ENCODE data around the gene MYBPC1. TPM values are rescaled to one million over a fixed set of nuclear protein-coding genes. Genes with fewer than 3 reads are reported as not detected.
"Not testable (repeated sequence)": the region's sequence is repeated elsewhere in the genome, so short reads cannot be mapped to it uniquely, and the experiment has no call there.

Gene MYBPC1
- total RNA-seq, 2 donors from 2014 or later: not detected

- Mint-ChIP-seq H3K4me1 (ENCODE audit: low read depth in 2 of 2) (peaks cover 10 to 19% of the 10 kb centered on the region in 2 donors), H3K4me3 (no peak overlapping the region), H3K36me3 (no peaks in the 10 kb centered on the region), H3K27ac (no peak overlapping the region), H3K9me3 (no peaks in the 10 kb centered on the region), H3K27me3 (peaks cover 19 to 21% of the 10 kb centered on the region in 2 donors)
- no peak for ATAC-seq
- DNase-seq (ENCODE audit: low spot score): no peak
Measured at GRCh38 chr12:101675555-101675954, 80.8 kb downstream of the MYBPC1 start.

GRCh38 chr12:101676497-101676896 is 81.7 kb downstream of the MYBPC1 start:
- DNase-seq (ENCODE audit: low spot score); H3K36me3 Mint-ChIP-seq; H3K4me3 Mint-ChIP-seq; H3K9me3 Mint-ChIP-seq; H3K27ac Mint-ChIP-seq; ATAC-seq: not testable (repeated sequence)
- peaks cover 17 to 21% of the 10 kb centered on the region in 2 donors for H3K27me3 Mint-ChIP-seq
- peaks cover 4 to 12% of the 10 kb centered on the region in 2 donors for H3K4me1 Mint-ChIP-seq (ENCODE audit: low read depth in 2 of 2)

GRCh38 chr12:101678081-101678480 is 83.3 kb downstream of the MYBPC1 start:
- H3K4me1 Mint-ChIP-seq (ENCODE audit: low read depth in 2 of 2): peaks cover 0 to 4% of the 10 kb centered on the region in 2 donors
- H3K4me3 Mint-ChIP-seq: no peak overlapping the region
- H3K27me3 Mint-ChIP-seq: peaks cover 19 to 21% of the 10 kb centered on the region in 2 donors
- H3K9me3 Mint-ChIP-seq: no peaks in the 10 kb centered on the region
- DNase-seq (ENCODE audit: low spot score) (no peak), ATAC-seq (no peak)
- H3K36me3 Mint-ChIP-seq: no peaks in the 10 kb centered on the region
- H3K27ac Mint-ChIP-seq: no peak overlapping the region

- no peak for DNase-seq (ENCODE audit: low spot score)
- Mint-ChIP-seq H3K4me1 (ENCODE audit: low read depth in 2 of 2) (peaks cover 0 to 4% of the 10 kb centered on the region in 2 donors), H3K9me3 (no peaks in the 10 kb centered on the region), H3K4me3 (no peak overlapping the region), H3K36me3 (no peaks in the 10 kb centered on the region), H3K27ac (no peak overlapping the region), H3K27me3 (peaks cover 20 to 26% of the 10 kb centered on the region in 2 donors)
- ATAC-seq: no peak
Measured at GRCh38 chr12:101680240-101680639, 85.5 kb downstream of the MYBPC1 start.

- DNase-seq (ENCODE audit: low spot score): no peak
- H3K27ac Mint-ChIP-seq: no peak overlapping the region
- H3K4me3 Mint-ChIP-seq: no peak overlapping the region
- H3K27me3 Mint-ChIP-seq: peaks cover 20 to 26% of the 10 kb centered on the region in 2 donors
- H3K4me1 Mint-ChIP-seq (ENCODE audit: low read depth in 2 of 2): peaks cover 0 to 4% of the 10 kb centered on the region in 2 donors
- H3K36me3 Mint-ChIP-seq: no peaks in the 10 kb centered on the region
- ATAC-seq: no peak
- no peaks in the 10 kb centered on the region for H3K9me3 Mint-ChIP-seq
Measured at GRCh38 chr12:101680647-101681046, 85.9 kb downstream of the MYBPC1 start.

GRCh38 chr12:101681627-101682026 is 86.9 kb downstream of the MYBPC1 start:
- ATAC-seq; H3K4me1 Mint-ChIP-seq (ENCODE audit: low read depth in 2 of 2); H3K36me3 Mint-ChIP-seq; H3K27ac Mint-ChIP-seq; H3K9me3 Mint-ChIP-seq; H3K4me3 Mint-ChIP-seq; DNase-seq (ENCODE audit: low spot score): not testable (repeated sequence)
- peaks cover 20 to 26% of the 10 kb centered on the region in 2 donors for H3K27me3 Mint-ChIP-seq

- H3K9me3 Mint-ChIP-seq: no peaks in the 10 kb centered on the region
- no peak for ATAC-seq
- peaks cover 8 to 11% of the 10 kb centered on the region in 2 donors for H3K27me3 Mint-ChIP-seq
Measured at GRCh38 chr12:101685092-101685491, 90.3 kb downstream of the MYBPC1 start.

GRCh38 chr12:101686176-101686575 is 91.4 kb downstream of the MYBPC1 start:
- Mint-ChIP-seq H3K36me3 (no peaks in the 10 kb centered on the region), H3K27ac (no peak overlapping the region)
- ATAC-seq: no peak

More at GRCh38 chr12:101685092-101685491, 90.3 kb downstream of the MYBPC1 start:
- Mint-ChIP-seq H3K4me3 (no peak overlapping the region), H3K36me3 (no peaks in the 10 kb centered on the region), H3K27ac (no peak overlapping the region), H3K4me1 (ENCODE audit: low read depth in 2 of 2) (no peaks in the 10 kb centered on the region)
- DNase-seq (ENCODE audit: low spot score): no peak

GRCh38 chr12:101690544-101691098 is 95.8 kb downstream of the MYBPC1 start:
- Mint-ChIP-seq H3K9me3 (no peaks in the 10 kb centered on the region), H3K4me3 (no peak overlapping the region), H3K27ac (no peak overlapping the region), H3K4me1 (ENCODE audit: low read depth in 2 of 2) (no peaks in the 10 kb centered on the region), H3K27me3 (peaks cover 3 to 6% of the 10 kb centered on the region in 2 donors), H3K36me3 (no peaks in the 10 kb centered on the region)
- DNase-seq (ENCODE audit: low spot score): no peak
- ATAC-seq: no peak

More at GRCh38 chr12:101686176-101686575, 91.4 kb downstream of the MYBPC1 start:
- peaks cover 8 to 11% of the 10 kb centered on the region in 2 donors for H3K27me3 Mint-ChIP-seq
- no peaks in the 10 kb centered on the region for H3K4me1 Mint-ChIP-seq (ENCODE audit: low read depth in 2 of 2)
- H3K4me3 Mint-ChIP-seq: no peak overlapping the region
- H3K9me3 Mint-ChIP-seq: no peaks in the 10 kb centered on the region
- DNase-seq (ENCODE audit: low spot score): no peak

- ATAC-seq (no peak), DNase-seq (ENCODE audit: low spot score) (no peak)
- no peak overlapping the region for H3K4me3 Mint-ChIP-seq
Measured at GRCh38 chr12:101691503-101692096, 96.8 kb downstream of the MYBPC1 start.

GRCh38 chr12:101694297-101694848 is 99.6 kb downstream of the MYBPC1 start:
- DNase-seq (ENCODE audit: low spot score) (no peak), ATAC-seq (no peak)
- Mint-ChIP-seq H3K4me1 (ENCODE audit: low read depth in 2 of 2) (peaks cover 17% of the 10 kb centered on the region in 2 donors), H3K9me3 (no peaks in the 10 kb centered on the region), H3K27ac (no peak overlapping the region), H3K36me3 (no peaks in the 10 kb centered on the region), H3K27me3 (peaks cover 2 to 3% of the 10 kb centered on the region in 2 donors), H3K4me3 (no peak overlapping the region)

More at GRCh38 chr12:101691503-101692096, 96.8 kb downstream of the MYBPC1 start:
- no peak overlapping the region for H3K27ac Mint-ChIP-seq
- no peaks in the 10 kb centered on the region for H3K9me3 Mint-ChIP-seq
- no peaks in the 10 kb centered on the region for H3K36me3 Mint-ChIP-seq
- H3K4me1 Mint-ChIP-seq (ENCODE audit: low read depth in 2 of 2): peaks cover 2 to 4% of the 10 kb centered on the region in 2 donors
- peaks cover 3 to 6% of the 10 kb centered on the region in 2 donors for H3K27me3 Mint-ChIP-seq

GRCh38 chr12:101694986-101695385 is 100.2 kb downstream of the MYBPC1 start:
- H3K4me3 Mint-ChIP-seq: no peak overlapping the region
- peaks cover 17 to 21% of the 10 kb centered on the region in 2 donors for H3K4me1 Mint-ChIP-seq (ENCODE audit: low read depth in 2 of 2)
- no peaks in the 10 kb centered on the region for H3K9me3 Mint-ChIP-seq
- ATAC-seq: no peak
- no peak for DNase-seq (ENCODE audit: low spot score)
- peaks cover 0 to 5% of the 10 kb centered on the region in 2 donors for H3K27me3 Mint-ChIP-seq
- no peak overlapping the region for H3K27ac Mint-ChIP-seq
- H3K36me3 Mint-ChIP-seq: no peaks in the 10 kb centered on the region

GRCh38 chr12:101695706-101696105 is 100.9 kb downstream of the MYBPC1 start:
- H3K4me3 Mint-ChIP-seq: no peak overlapping the region
- H3K27ac Mint-ChIP-seq: no peak overlapping the region
- no peaks in the 10 kb centered on the region for H3K36me3 Mint-ChIP-seq
- H3K27me3 Mint-ChIP-seq: peaks cover 0 to 5% of the 10 kb centered on the region in 2 donors
- DNase-seq (ENCODE audit: low spot score): no peak
- peaks cover 17 to 25% of the 10 kb centered on the region in 2 donors for H3K4me1 Mint-ChIP-seq (ENCODE audit: low read depth in 2 of 2)
- H3K9me3 Mint-ChIP-seq: no peaks in the 10 kb centered on the region
- ATAC-seq: no peak
